Tibial artery (tissue), 4 donors: Measurements from ENCODE around the gene SERPINB8.

Source experiments
- DNase-seq, 2 donors: peaks; one replicate each; pipeline ENCODE4 v3.0.0-alpha.2; 2019
- H3K27ac ChIP-seq, 2 donors: fragments of 200-600 bp; sonication (generic) in 1 of 2; 1 replicate in 1 of 2; 2 replicates in 1 of 2; pipeline ENCODE4 v1.5.1; 2018 to 2019; ENCODE audit warnings: mild to moderate bottlenecking in 1 of 2
- H3K27me3 ChIP-seq, 2 donors: fragments of 200-600 bp; sonication (generic) in 1 of 2; one replicate each; pipeline versions ENCODE4 v1.5.1 to v1.6.0; 2016 to 2019
- H3K36me3 ChIP-seq, 3 donors: fragments of 200-600 bp; sonication (generic) in 2 of 3; one replicate each; pipeline ENCODE4 v1.5.1; 2016 to 2019; ENCODE audit warnings: mild to moderate bottlenecking in 2 of 3
- H3K4me1 ChIP-seq, 4 donors: fragments of 200-600 bp; sonication (generic) in 2 of 4; 1 replicate in 3 of 4; 2 replicates in 1 of 4; pipeline ENCODE4 v1.5.1; 2016 to 2019
- H3K4me3 ChIP-seq, 2 donors: fragments of 200-600 bp; sonication (generic) in 1 of 2; 1 replicate in 1 of 2; 2 replicates in 1 of 2; pipeline ENCODE4 v1.5.1; 2018 to 2019; ENCODE audit warnings: mild to moderate bottlenecking in 2 of 2
- H3K9me3 ChIP-seq, 3 donors: fragments of 200-600 bp; sonication (generic) in 1 of 3; one replicate each; pipeline ENCODE4 v1.5.1; 2016 to 2019
- CTCF ChIP-seq, 2 experiments: fragments of 200-600 bp in 1 of 2; fragments of 450-650 bp in 1 of 2; IDR thresholded peaks; one replicate each; pipeline ENCODE4 v1.5.1; 2017 to 2019; ENCODE audit warnings: antibody characterized with exemption in 2 of 2, mild to moderate bottlenecking in 1 of 2, moderate library complexity in 1 of 2
- intact Hi-C: fragments of 100-400 bp; cut with DNase I; formaldehyde crosslinking; loops from one replicate; pipeline ENCODE4 v1.15.0; 2023; ENCODE audit warnings: low total_unique reads

The SERPINB8 gene

GRCh38 chr18:63949068-63949737 lies 20.7 kb upstream of the SERPINB8 start, which contains the start of gene HMSD:
Gene HMSD, plus strand, starts transcription at chr18:63949301. Its CDS starts 4,155 bp downstream, at chr18:63953456.
- Histone ChIP-seq H3K27ac (peak within 1 kb of the TSS in 1 of 2 donors; percentile 32), H3K4me3 (peak within 1 kb of the TSS; percentile 37 to 50), H3K9me3 (no peaks in the 10 kb centered on the region), H3K27me3 (peaks cover 0 to 3% of the 10 kb centered on the region in 2 donors), H3K4me1 (peaks cover 0 to 12% (median 6%) of the 10 kb centered on the region in 4 donors), H3K36me3 (no peaks in the 10 kb centered on the region)
- peak in 1 of 2 experiments; percentile 47 for TF ChIP-seq CTCF (IDR thresholded peaks at IDR 0.05)
- DNase-seq: no peak
- intact Hi-C loops: no loop called here

- H3K4me1 ChIP-seq: peaks cover 0 to 12% (median 6%) of the 10 kb centered on the region in 4 donors
- intact Hi-C loops: loop anchor here (5.0 kb wide), 1 partner anchor 36 kb away; no protein-coding TSS in a partner anchor
- H3K4me3 ChIP-seq: no peak overlapping the region
- DNase-seq: no peak
- TF ChIP-seq CTCF (IDR thresholded peaks at IDR 0.05): no peak
- no peak overlapping the region for H3K27ac ChIP-seq
- H3K36me3 ChIP-seq: no peaks in the 10 kb centered on the region
- H3K27me3 ChIP-seq: peaks cover 0 to 10% of the 10 kb centered on the region in 2 donors
- no peaks in the 10 kb centered on the region for H3K9me3 ChIP-seq
Observed at GRCh38 chr18:63951302-63951705, 18.6 kb upstream of the SERPINB8 start.

GRCh38 chr18:63953811-63954210 lies 16.1 kb upstream of the SERPINB8 start:
- Histone ChIP-seq H3K4me1 (peaks cover 0 to 9% (median 6%) of the 10 kb centered on the region in 4 donors), H3K9me3 (no peaks in the 10 kb centered on the region), H3K36me3 (no peaks in the 10 kb centered on the region), H3K4me3 (no peak overlapping the region), H3K27me3 (peaks cover 0 to 12% of the 10 kb centered on the region in 2 donors), H3K27ac (no peak overlapping the region)
- intact Hi-C loops: loop anchor here (5.0 kb wide), 1 partner anchor 33 kb away; no protein-coding TSS in a partner anchor
- TF ChIP-seq CTCF (IDR thresholded peaks at IDR 0.05): no peak
- DNase-seq: no peak

GRCh38 chr18:63956755-63957154 lies 13.1 kb upstream of the SERPINB8 start:
- DNase-seq: no peak
- Histone ChIP-seq H3K27ac (no peak overlapping the region), H3K36me3 (no peaks in the 10 kb centered on the region), H3K9me3 (no peaks in the 10 kb centered on the region), H3K27me3 (peaks cover 0 to 9% of the 10 kb centered on the region in 2 donors), H3K4me3 (no peak overlapping the region), H3K4me1 (no peaks in the 10 kb centered on the region)
- TF ChIP-seq CTCF (IDR thresholded peaks at IDR 0.05): no peak
- intact Hi-C loops: no loop called here

- Histone ChIP-seq H3K4me1 (no peaks in the 10 kb centered on the region), H3K36me3 (no peaks in the 10 kb centered on the region), H3K27ac (no peak overlapping the region), H3K4me3 (no peak overlapping the region), H3K9me3 (no peaks in the 10 kb centered on the region), H3K27me3 (peaks cover 0 to 6% of the 10 kb centered on the region in 2 donors)
- DNase-seq: no peak
- no peak for TF ChIP-seq CTCF (IDR thresholded peaks at IDR 0.05)
- intact Hi-C loops: no loop called here
Observed at GRCh38 chr18:63960891-63961290, 9.0 kb upstream of the SERPINB8 start.
